HS-27A (cell line): Measurements from ENCODE around the gene DHRS9.
"Not testable (repeated sequence)": the region's sequence is repeated elsewhere in the genome, so short reads cannot be mapped to it uniquely, and the experiment has no call there.

Source experiments
- DNase-seq: peaks from one replicate; pipeline ENCODE4 v3.0.0-alpha.2; 2012; ENCODE audit warnings: low read depth, missing footprints

Gene DHRS9

GRCh38 chr2:169136428-169136827, 67.1 kb downstream of the DHRS9 start:
- not testable (repeated sequence) for DNase-seq

DNA sequence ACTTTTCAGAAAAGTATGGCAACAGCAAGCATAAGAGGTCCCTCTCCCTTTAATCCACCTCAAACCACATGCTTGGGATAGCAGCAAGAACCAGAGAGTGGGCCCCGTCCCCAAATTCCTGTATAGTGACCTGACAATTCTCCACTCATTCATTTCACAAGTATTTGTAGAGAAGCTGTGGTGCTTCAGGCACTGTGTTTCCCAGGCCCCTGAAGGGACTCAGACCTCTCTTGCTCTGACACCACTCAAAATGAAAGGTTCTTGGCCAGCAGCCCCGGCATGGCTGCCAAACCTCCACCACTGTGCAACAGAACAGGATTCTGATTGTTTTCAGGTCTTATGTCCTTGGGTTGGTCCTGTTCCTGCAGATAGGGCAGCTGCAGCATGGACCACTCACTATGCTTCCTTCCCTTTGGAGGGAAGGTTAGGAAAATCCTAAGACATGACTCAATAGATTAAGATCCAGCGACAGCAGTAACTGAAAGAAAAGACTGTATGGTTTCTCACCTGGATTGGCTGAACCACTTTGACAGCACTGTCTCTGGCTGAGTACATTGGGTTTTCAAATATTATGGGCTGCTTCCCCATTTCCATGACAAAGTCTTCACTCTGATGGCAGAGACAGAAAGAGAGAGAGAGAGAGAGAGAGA, 67.6 kb downstream of the DHRS9 start:
- no peak for DNase-seq

GRCh38 chr2:169137924-169138323, 68.6 kb downstream of the DHRS9 start:
- no peak for DNase-seq

DNA sequence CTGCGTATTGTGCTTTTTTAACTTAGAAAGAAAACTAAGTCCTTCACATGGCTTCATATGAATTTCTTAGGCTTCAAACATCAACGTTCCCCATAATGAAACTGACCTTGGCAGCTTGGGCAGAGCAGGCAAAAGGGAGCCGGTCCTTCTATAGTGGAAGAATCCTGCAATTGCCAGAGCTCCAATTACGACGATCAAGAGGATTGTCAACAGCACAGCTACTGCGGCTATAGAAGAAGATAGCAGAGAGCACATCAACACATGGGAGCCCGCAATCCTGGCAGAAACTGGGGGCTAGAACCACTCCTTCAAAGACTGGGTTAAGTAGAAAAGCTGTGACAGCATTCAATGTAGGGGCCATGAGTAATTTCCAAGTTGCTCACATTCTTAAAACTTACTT, 69.8 kb downstream of the DHRS9 start:
- DNase-seq: no peak

- DNase-seq: no peak
These were observed 70.8 kb downstream of the DHRS9 start for GRCh38 chr2:169139993-169140767.

GRCh38 chr2:169141713-169142352, 72.5 kb downstream of the DHRS9 start:
- peak; percentile 22 for DNase-seq

DNA sequence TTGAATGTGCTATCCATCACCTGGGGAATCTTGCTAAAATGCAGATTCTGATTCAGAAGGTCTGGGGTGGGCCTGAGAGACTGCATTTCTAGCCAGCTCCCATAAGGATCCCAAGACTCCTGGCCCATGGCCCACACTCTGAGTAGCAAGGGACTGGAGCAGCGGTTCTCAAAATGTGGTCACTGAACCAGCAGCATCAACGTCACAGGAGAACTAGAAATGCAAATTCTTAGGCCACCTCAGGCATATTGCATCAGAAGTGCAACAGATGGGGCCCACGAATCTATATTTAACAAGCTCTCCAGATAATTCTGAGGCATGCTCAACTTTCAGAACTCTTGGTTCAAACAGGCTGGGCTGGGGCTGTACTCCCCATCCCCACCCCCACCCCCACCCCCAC, 74.6 kb downstream of the DHRS9 start:
- DNase-seq: no peak
